ENCODE measurements around the gene NKAIN2.

The NKAIN2 gene

GRCh38 chr6:124064317-124065113 is 260.9 kb downstream of the NKAIN2 start:
- H3K4me3 ChIP-seq (ENCODE audit: low read depth, low read length) = no peak overlapping the region
- no peak for DNase-seq (ENCODE audit: low read depth)
- TF ChIP-seq MAX (IDR thresholded peaks at IDR 0.05; ENCODE audit: low read depth, low read length) (no peak), CTCF (IDR thresholded peaks at IDR 0.05; ENCODE audit: low read depth, low read length) (no peak), MYC (IDR thresholded peaks at IDR 0.05; ENCODE audit: low read depth, low read length) (no peak), POLR2A (IDR thresholded peaks at IDR 0.05; ENCODE audit: extremely low read depth, insufficient read length) (no peak)

- H3K4me3 ChIP-seq (ENCODE audit: low read depth, low read length) = no peak overlapping the region
- no peak for TF ChIP-seq POLR2A (IDR thresholded peaks at IDR 0.05; ENCODE audit: extremely low read depth, insufficient read length)
- no peak for TF ChIP-seq MAX (IDR thresholded peaks at IDR 0.05; ENCODE audit: low read depth, low read length)
- TF ChIP-seq MYC (IDR thresholded peaks at IDR 0.05; ENCODE audit: low read depth, low read length) = no peak
- TF ChIP-seq CTCF (IDR thresholded peaks at IDR 0.05; ENCODE audit: low read depth, low read length) = no peak
- no peak for DNase-seq (ENCODE audit: low read depth)
Measured at GRCh38 chr6:124066269-124066668, 262.6 kb downstream of the NKAIN2 start.

- H3K4me3 ChIP-seq (ENCODE audit: low read depth, low read length) = no peak overlapping the region
- TF ChIP-seq MYC (IDR thresholded peaks at IDR 0.05; ENCODE audit: low read depth, low read length) = no peak
- no peak for TF ChIP-seq POLR2A (IDR thresholded peaks at IDR 0.05; ENCODE audit: extremely low read depth, insufficient read length)
- TF ChIP-seq CTCF (IDR thresholded peaks at IDR 0.05; ENCODE audit: low read depth, low read length) = no peak
- no peak for TF ChIP-seq MAX (IDR thresholded peaks at IDR 0.05; ENCODE audit: low read depth, low read length)
- DNase-seq (ENCODE audit: low read depth) = no peak
Measured at GRCh38 chr6:124066946-124067552, 263.4 kb downstream of the NKAIN2 start.

GRCh38 chr6:124069230-124069950 is 265.7 kb downstream of the NKAIN2 start:
- DNase-seq (ENCODE audit: low read depth) = no peak
- H3K4me3 ChIP-seq (ENCODE audit: low read depth, low read length) = no peak overlapping the region
- TF ChIP-seq CTCF (IDR thresholded peaks at IDR 0.05; ENCODE audit: low read depth, low read length) = no peak
- TF ChIP-seq MAX (IDR thresholded peaks at IDR 0.05; ENCODE audit: low read depth, low read length) = no peak
- TF ChIP-seq MYC (IDR thresholded peaks at IDR 0.05; ENCODE audit: low read depth, low read length) = no peak
- no peak for TF ChIP-seq POLR2A (IDR thresholded peaks at IDR 0.05; ENCODE audit: extremely low read depth, insufficient read length)

GRCh38 chr6:124073021-124073420 is 269.4 kb downstream of the NKAIN2 start:
- DNase-seq (ENCODE audit: low read depth) = no peak
- TF ChIP-seq CTCF (IDR thresholded peaks at IDR 0.05; ENCODE audit: low read depth, low read length) = no peak
- TF ChIP-seq POLR2A (IDR thresholded peaks at IDR 0.05; ENCODE audit: extremely low read depth, insufficient read length) = no peak
- no peak for TF ChIP-seq MYC (IDR thresholded peaks at IDR 0.05; ENCODE audit: low read depth, low read length)
- no peak for TF ChIP-seq MAX (IDR thresholded peaks at IDR 0.05; ENCODE audit: low read depth, low read length)

More at GRCh38 chr6:124073021-124073420, 269.4 kb downstream of the NKAIN2 start:
- no peak overlapping the region for H3K4me3 ChIP-seq (ENCODE audit: low read depth, low read length)
